GM18951 (cell line): Measurements from ENCODE around the gene STK39.
"Not testable (repeated sequence)": the region's sequence is repeated elsewhere in the genome, so short reads cannot be mapped to it uniquely, and the experiment has no call there.

Experiments used
- POLR2A ChIP-seq: IDR thresholded peaks from 4 replicates; pipeline ENCODE4 v1.6.1; 2011; ENCODE audit warnings: mild to moderate bottlenecking; ENCODE audit not compliant: insufficient read length, insufficient read depth; ENCODE audit errors: extremely low read depth
- in situ Hi-C: fragments of 300-500 bp; cut with MboI; formaldehyde crosslinking; loops from one replicate; pipeline ENCODE4 v1.12.0; 2022; ENCODE audit warnings: low sequenced_read_pairs, mixed read lengths, inconsistent platforms; ENCODE audit not compliant: unreplicated experiment

The STK39 gene

GRCh38 chr2:168044579-168044978 is 202.8 kb downstream of the STK39 start:
- no peak for TF ChIP-seq POLR2A
- in situ Hi-C loops = no loop called here

DNA sequence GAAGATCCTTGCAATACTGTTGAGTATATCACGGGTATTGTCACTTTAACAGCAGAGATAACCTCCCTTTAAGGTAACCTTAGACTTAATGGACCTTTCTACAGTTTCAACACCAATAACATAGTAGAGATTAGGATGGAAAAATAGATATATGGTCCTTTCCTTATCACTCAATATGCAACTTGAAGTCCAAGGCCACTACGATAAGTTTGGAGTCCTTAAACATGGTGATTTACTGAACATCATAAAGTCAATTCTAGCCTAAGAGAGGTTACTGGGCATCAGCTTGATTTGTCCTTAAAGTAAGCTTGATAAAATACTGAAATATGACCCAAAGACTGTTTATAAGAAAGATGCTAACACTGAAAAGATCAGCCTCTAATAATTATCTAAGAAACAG is 203.2 kb downstream of the STK39 start:
- in situ Hi-C loops = no loop called here
- TF ChIP-seq POLR2A = no peak

GRCh38 chr2:168042127-168042824 is 205.1 kb downstream of the STK39 start:
- in situ Hi-C loops = not testable (repeated sequence)

- in situ Hi-C loops = no loop called here
- no peak for TF ChIP-seq POLR2A
Observed at GRCh38 chr2:168039881-168040280, 207.5 kb downstream of the STK39 start.

DNA sequence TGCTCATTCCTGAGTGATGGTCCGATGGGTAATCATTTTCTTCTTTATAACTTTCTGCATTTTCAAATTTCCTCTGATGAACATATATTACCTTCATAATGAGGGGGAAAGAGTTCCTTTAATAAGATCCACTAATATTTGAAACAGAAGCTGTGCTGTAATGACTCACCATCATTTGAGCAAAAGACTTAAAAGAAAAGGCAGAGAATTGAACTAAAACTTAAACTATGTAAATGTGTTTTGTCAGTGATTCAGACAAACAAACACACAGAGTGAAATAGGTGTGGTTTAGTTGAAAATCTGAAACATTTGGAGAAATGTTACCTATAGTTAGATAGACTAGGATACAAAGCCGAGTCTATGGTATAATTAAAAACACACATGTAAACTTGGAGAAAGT is 209.6 kb downstream of the STK39 start:
- in situ Hi-C loops = no loop called here
- TF ChIP-seq POLR2A = no peak

DNA sequence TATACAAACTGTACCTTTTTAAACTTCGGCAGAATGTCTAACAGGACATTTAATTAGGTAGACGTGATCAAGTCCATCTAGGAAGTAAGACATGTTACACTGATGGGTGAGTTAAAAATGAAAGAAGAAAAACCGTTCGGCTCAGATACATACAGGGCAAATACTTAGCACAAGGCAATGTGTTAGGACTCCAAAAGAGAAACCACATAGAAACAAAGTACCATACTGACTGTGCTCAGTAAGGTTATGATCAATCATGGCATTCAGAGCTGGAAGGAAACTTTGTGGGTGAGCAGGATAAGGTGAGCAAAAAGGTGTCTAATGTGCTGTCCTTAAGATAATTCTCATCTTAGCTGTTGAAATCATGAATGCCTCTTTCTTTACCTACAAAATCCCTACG is 211.9 kb downstream of the STK39 start:
- no peak for TF ChIP-seq POLR2A

DNA sequence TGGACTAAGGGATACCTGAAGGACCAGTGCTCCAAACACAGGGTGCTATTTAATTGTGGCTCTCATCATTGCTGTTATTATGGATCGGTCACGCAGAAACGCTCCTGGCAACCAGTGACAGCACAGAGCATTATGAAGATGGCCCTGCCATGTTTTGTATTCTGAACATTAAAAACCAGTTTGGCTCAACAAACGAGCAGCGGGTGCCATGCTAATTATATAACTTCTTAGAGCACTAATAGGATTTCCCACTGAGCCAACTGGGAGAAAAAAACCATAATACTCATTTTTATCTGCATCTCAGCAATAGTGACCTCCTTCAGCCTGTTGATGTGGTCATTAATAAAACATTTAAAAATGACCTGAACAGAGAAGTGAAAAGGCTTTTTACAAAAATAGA is 212.8 kb downstream of the STK39 start:
- TF ChIP-seq POLR2A = no peak
- in situ Hi-C loops = no loop called here

More for the DNA sequence above, 211.9 kb downstream of the STK39 start:
- in situ Hi-C loops = no loop called here

- no peak for TF ChIP-seq POLR2A
- in situ Hi-C loops = no loop called here
Observed at GRCh38 chr2:168033966-168034365, 213.4 kb downstream of the STK39 start.

DNA sequence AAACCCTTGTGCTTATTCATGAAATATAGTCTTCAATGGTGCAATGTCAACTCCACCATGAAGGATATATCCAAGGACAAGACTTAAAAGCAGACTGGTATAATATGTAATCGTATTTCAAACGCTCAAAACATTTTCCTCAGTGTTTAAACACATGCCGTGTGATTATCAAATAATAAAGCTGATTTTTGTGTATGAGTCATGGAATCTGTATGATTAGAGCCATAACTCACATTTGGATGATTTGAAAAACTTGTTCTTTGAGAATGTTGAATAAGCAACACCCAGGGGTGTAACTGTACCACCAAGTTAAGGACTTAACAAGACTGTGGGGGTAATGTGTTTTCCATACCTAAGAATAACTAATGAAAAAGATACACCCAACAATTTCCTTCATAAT is 215.3 kb downstream of the STK39 start:
- TF ChIP-seq POLR2A = no peak
- in situ Hi-C loops = no loop called here

DNA sequence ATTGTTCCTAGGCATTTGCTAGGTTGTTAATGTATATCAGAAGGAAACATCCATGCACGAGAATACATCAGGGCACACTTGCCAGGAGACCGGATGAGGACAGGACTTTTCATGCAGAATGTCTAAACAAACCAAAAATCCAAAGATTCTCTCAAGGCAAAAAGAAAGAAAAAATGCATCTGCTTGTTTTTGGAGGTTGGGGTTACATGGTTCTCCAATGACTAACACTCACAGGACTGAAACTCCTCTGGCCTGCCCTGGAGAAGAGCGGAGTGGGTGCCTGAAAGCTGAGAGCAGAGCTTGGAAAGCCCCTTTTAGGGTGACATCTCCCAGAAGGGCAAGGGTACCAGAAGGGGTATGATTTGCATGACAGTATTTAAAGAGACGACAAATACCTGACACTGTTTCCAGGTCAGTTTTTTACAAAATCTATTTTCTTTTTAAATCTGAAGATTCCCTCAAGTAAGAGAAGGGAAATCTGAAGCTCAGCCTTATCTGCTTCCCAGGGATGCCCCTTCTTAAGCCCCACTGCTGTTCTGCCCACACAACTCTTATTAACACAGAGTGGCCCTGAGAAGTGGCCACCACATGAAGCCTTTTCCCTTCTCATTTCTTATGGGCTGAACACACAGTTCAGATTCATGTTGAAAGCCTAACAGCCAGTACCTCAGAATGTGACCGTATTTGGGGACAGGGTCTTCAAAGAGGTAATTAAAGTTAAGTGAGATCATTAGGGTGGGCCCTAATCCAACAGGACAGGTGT is 216.4 kb downstream of the STK39 start:
- in situ Hi-C loops = no loop called here

GRCh38 chr2:168029071-168029470 is 218.3 kb downstream of the STK39 start:
- in situ Hi-C loops = no loop called here
- no peak for TF ChIP-seq POLR2A

More for the DNA sequence above, 216.4 kb downstream of the STK39 start:
- no peak for TF ChIP-seq POLR2A

- in situ Hi-C loops = no loop called here
- no peak for TF ChIP-seq POLR2A
Observed at GRCh38 chr2:168028362-168028761, 219.0 kb downstream of the STK39 start.

GRCh38 chr2:168025487-168026202 is 221.8 kb downstream of the STK39 start:
- TF ChIP-seq POLR2A = no peak
- in situ Hi-C loops = no loop called here

- in situ Hi-C loops = no loop called here
- TF ChIP-seq POLR2A = no peak
Observed at GRCh38 chr2:168024459-168024858, 222.9 kb downstream of the STK39 start.
